ENCODE results near the gene NPAS3. TPM values are rescaled to one million over a fixed set of nuclear protein-coding genes. Genes with fewer than 3 reads are reported as not detected.

The NPAS3 gene
- total and polyA plus RNA-seq, 2 donors (not counting 3 experiments of a cell fraction or from before 2014, with no cell fraction given), result 0.10 to 0.13 TPM

DNA sequence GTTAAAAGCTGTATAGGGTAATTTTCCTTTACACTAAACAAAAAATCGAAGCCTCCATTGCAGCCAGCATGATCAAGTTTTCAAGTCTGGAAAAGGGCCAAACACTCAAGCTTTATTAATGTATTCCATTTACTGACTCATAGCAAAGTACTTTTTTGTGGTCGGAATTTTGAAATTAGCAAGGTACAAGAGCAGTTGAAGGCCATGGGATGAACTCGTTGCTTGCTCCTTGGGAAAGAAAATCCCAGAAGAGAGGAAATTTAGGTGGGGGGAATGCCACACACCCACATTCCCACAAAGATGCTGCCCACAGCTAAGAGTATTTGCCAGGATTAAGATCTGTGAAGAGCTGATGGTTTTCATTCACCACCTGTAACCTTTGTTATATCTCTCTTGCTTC, 678.5 kb downstream of the NPAS3 start:
- Histone ChIP-seq H3K9ac (replicated peaks; ENCODE audit: extremely low read depth, insufficient read depth, low read length) (no peak overlapping the region), H2AFZ (ENCODE audit: low read depth, low read length) (no peak overlapping the region), H3K27me3 (ENCODE audit: control insufficient read depth in 2 of 2, insufficient read depth in 2 of 2, low read length in 2 of 2) (no peaks in the 10 kb centered on the region), H3K9me1 (replicated peaks; ENCODE audit: control insufficient read depth, extremely low read depth, insufficient read depth, low read length) (no peaks in the 10 kb centered on the region), H3K9me3 (replicated peaks; ENCODE audit: control insufficient read depth, insufficient read depth, low read length) (no peaks in the 10 kb centered on the region), H4K20me1 (replicated peaks; ENCODE audit: control insufficient read depth, extremely low read depth, insufficient read depth, low read length) (no peaks in the 10 kb centered on the region), H3K4me3 (replicated peaks in 1 of 3; ENCODE audit: insufficient read depth in 1 of 3, low read depth in 1 of 3, low read length in 3 of 3) (no peak overlapping the region), H3K36me3 (ENCODE audit: control insufficient read depth in 2 of 2, extremely low read depth in 1 of 2, insufficient read depth in 2 of 2, low read length in 2 of 2) (no peaks in the 10 kb centered on the region), H3K4me2 (ENCODE audit: insufficient read depth, low read length) (no peak overlapping the region), H3K4me1 (ENCODE audit: control insufficient read depth, extremely low read depth, insufficient read depth, low read length) (no peaks in the 10 kb centered on the region), H3K79me2 (ENCODE audit: control insufficient read depth, insufficient read depth, low read length) (no peaks in the 10 kb centered on the region), H3K27ac (ENCODE audit: insufficient read depth, low read depth, low read length) (no peak overlapping the region)
- no TSS peak for BruUV-seq (replicated peaks)
- DNase-seq (ENCODE audit: low read depth, low spot score) (no peak), FAIRE-seq (no peak)
- intact Hi-C loops (cut with micrococcal nuclease) (no loop called here), dilution Hi-C loops (cut with MboI; ENCODE audit: extremely low pct_ligation_motif_present, low sequenced_read_pairs) (no loop called here)
- TF ChIP-seq, protein P1, sequence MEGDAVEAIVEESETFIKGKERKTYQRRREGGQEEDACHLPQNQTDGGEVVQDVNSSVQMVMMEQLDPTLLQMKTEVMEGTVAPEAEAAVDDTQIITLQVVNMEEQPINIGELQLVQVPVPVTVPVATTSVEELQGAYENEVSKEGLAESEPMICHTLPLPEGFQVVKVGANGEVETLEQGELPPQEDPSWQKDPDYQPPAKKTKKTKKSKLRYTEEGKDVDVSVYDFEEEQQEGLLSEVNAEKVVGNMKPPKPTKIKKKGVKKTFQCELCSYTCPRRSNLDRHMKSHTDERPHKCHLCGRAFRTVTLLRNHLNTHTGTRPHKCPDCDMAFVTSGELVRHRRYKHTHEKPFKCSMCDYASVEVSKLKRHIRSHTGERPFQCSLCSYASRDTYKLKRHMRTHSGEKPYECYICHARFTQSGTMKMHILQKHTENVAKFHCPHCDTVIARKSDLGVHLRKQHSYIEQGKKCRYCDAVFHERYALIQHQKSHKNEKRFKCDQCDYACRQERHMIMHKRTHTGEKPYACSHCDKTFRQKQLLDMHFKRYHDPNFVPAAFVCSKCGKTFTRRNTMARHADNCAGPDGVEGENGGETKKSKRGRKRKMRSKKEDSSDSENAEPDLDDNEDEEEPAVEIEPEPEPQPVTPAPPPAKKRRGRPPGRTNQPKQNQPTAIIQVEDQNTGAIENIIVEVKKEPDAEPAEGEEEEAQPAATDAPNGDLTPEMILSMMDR (IDR thresholded peaks at IDR 0.05; ENCODE audit: extremely low read depth in 1 of 2, insufficient read depth in 1 of 2, low read depth in 1 of 2, low read length in 2 of 2), result no peak
- TF ChIP-seq EZH2 (IDR thresholded peaks at IDR 0.05; ENCODE audit: borderline replicate concordance, low read depth, low read length, severe bottlenecking) (no peak), JUN (IDR thresholded peaks at IDR 0.05; ENCODE audit: borderline replicate concordance, insufficient read depth, insufficient read length, low read depth) (no peak), MYC (IDR thresholded peaks at IDR 0.05; ENCODE audit: low read depth, low read length) (no peak), FOS (IDR thresholded peaks at IDR 0.05; ENCODE audit: borderline replicate concordance, insufficient read depth, low read length) (no peak), POLR2A (IDR thresholded peaks at IDR 0.05; ENCODE audit: low read depth, low read length) (no peak), GATA2 (IDR thresholded peaks at IDR 0.05; ENCODE audit: insufficient read depth, insufficient read length, low read depth, low read length) (no peak), POLR2AphosphoS5 (IDR thresholded peaks at IDR 0.05; ENCODE audit: insufficient read depth, low read depth, low read length) (no peak)
- TF ChIP-seq, protein P2, sequence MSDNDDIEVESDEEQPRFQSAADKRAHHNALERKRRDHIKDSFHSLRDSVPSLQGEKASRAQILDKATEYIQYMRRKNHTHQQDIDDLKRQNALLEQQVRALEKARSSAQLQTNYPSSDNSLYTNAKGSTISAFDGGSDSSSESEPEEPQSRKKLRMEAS (IDR thresholded peaks at IDR 0.05; ENCODE audit: insufficient read depth, insufficient read length), result no peak
- ChIA-PET CTCF (interaction anchor here (0.9 to 2.2 kb wide), 4 partner anchors 52 to 176 kb away, joined by 3 to 5 read pairs (median 4); no protein-coding TSS in a partner anchor), POLR2A (no interaction called here)

Data from endothelial cell of umbilical vein (primary cell).